ENCODE data around the gene ATP8A1. TPM values are rescaled to one million over a fixed set of nuclear protein-coding genes. Genes with fewer than 3 reads are reported as not detected.

Gene ATP8A1
- total and polyA plus RNA-seq, 2 of the 8 experiments (the other 6 are each of a cell fraction or from before 2014, with no cell fraction given) = 3.7 to 14.9 TPM

DNA sequence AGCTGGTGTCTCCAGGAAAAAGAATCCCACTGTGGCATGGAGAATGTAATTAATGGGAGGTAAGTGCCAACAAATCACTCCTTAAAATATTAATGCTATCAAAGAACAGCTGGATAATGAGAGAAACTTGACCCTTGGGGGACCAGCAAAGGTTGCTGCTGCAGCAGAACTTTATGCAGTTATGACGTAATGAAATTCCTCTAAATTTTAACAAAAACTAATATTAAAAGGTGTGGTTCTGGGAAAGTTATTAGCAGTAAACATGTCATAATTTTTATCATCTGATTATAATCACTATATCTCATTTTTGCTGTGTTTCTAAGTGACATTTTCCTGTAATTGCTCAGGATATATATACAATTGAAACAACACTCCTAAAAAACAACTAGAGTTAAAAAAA, 261.3 kb downstream of the ATP8A1 start:
- Histone ChIP-seq H3K4ac (replicated peaks; ENCODE audit: insufficient read length, low read depth, low read length) (no peak overlapping the region), H3K4me1 (replicated peaks in 1 of 4; ENCODE audit: control insufficient read depth in 3 of 4, insufficient read depth in 4 of 4, low read length in 3 of 4) (peaks cover 4 to 27% (median 11%) of the 10 kb centered on the region in 4 experiments; a peak in 6 of 7 replicates), H3K27me3 (replicated peaks in 1 of 4; ENCODE audit: control insufficient read depth in 3 of 4, extremely low read depth in 1 of 4, insufficient read depth in 3 of 4, low read length in 3 of 4) (peaks cover 19 to 55% (median 50%) of the 10 kb centered on the region in 4 experiments), H3K79me1 (ENCODE audit: low read depth, low read length) (no peaks in the 10 kb centered on the region), H2BK20ac (ENCODE audit: low read length) (no peak overlapping the region), H3K4me2 (ENCODE audit: insufficient read depth in 1 of 2, low read depth in 2 of 2, low read length in 2 of 2) (no peak overlapping the region; a peak in 1 of 4 replicates), H2BK5ac (ENCODE audit: low read depth, low read length) (no peak overlapping the region), H3K79me2 (ENCODE audit: control insufficient read depth in 1 of 2, insufficient read depth in 2 of 2, low read length in 2 of 2) (no peaks in the 10 kb centered on the region), H3K14ac (ENCODE audit: insufficient read length) (no peak overlapping the region), H3K9me3 (ENCODE audit: insufficient read depth in 2 of 2, low read depth in 1 of 2, low read length in 1 of 2) (no peaks in the 10 kb centered on the region), H2AFZ (ENCODE audit: low read length) (no peak overlapping the region), H2BK12ac (ENCODE audit: low read depth, low read length) (no peak overlapping the region), H2AK5ac (ENCODE audit: low read depth, low read length) (no peak overlapping the region), H3K23me2 (ENCODE audit: low read depth, low read length) (peaks cover 33% of the 10 kb centered on the region), H4K5ac (ENCODE audit: insufficient read length, low read depth, low read length) (no peak overlapping the region), H4K20me1 (replicated peaks in 1 of 2; ENCODE audit: control insufficient read depth in 1 of 2, insufficient read depth in 2 of 2, low read length in 2 of 2) (no peaks in the 10 kb centered on the region), H3K18ac (ENCODE audit: extremely low read depth, low read length) (no peak overlapping the region), H3K23ac (ENCODE audit: insufficient read length) (no peak overlapping the region), H3K4me3 (ENCODE audit: extremely low read depth in 1 of 4, insufficient read depth in 2 of 4, low read depth in 3 of 4, low read length in 4 of 4) (peak overlapping the region in 1 of 4 experiments; percentile 66; a peak in 1 of 8 replicates), H3K56ac (replicated peaks; ENCODE audit: insufficient read length, low read depth, low read length) (no peak overlapping the region), H3K27ac (ENCODE audit: low read depth, low read length) (no peak overlapping the region), H4K8ac (ENCODE audit: extremely low read depth, insufficient read depth, low read length) (no peak overlapping the region), H3K36me3 (ENCODE audit: control insufficient read depth in 2 of 4, insufficient read depth in 4 of 4, low read length in 3 of 4) (no peaks in the 10 kb centered on the region), H2BK15ac (ENCODE audit: low read length) (no peak overlapping the region), H3K9ac (replicated peaks in 1 of 4; ENCODE audit: extremely low read depth in 1 of 4, low read depth in 3 of 4, low read length in 3 of 4) (no peak overlapping the region), H2BK120ac (replicated peaks; ENCODE audit: low read depth, low read length) (no peak overlapping the region), H4K91ac (replicated peaks; ENCODE audit: insufficient read length, low read length) (no peak overlapping the region)
- ChIA-PET CTCF (ENCODE audit: partially characterized antibody) (interaction anchor here (0.6 to 12.0 kb wide), 7 partner anchors 8 to 122 kb away, joined by 3 to 135 read pairs (median 5); no protein-coding TSS in a partner anchor), POLR2A (ENCODE audit: partially characterized antibody) (interaction anchor here (0.6 kb wide), 2 partner anchors 11 to 13 kb away, joined by 3 read pairs; no protein-coding TSS in a partner anchor)
- DNase-seq (ENCODE audit: low read depth in 1 of 2, low spot score in 2 of 2) (no peak), FAIRE-seq (no peak)
- WGBS, 2 experiments (ENCODE audit: extremely low coverage in 1 of 2, insufficient coverage in 1 of 2, insufficient read length in 1 of 2, insufficient replicate concordance in 2 of 2, low coverage in 1 of 2, low lambda C conversion rate in 2 of 2, missing lambda C conversion rate in 1 of 2) = 79% methylated on average over 1 of the region's 1 CpG; no CpG with 5 or more reads in 1 of the 2 experiments
- TF ChIP-seq MAFK (IDR thresholded peaks at IDR 0.05; ENCODE audit: low read depth, low read length) = no peak
- no peak for TF ChIP-seq SP2 (IDR thresholded peaks at IDR 0.05; ENCODE audit: low read length)
- no peak for TF ChIP-seq POLR2AphosphoS5 (IDR thresholded peaks at IDR 0.05; ENCODE audit: low read depth, low read length)
- TF ChIP-seq CTBP2 (IDR thresholded peaks at IDR 0.05; ENCODE audit: borderline replicate concordance, insufficient read depth, insufficient read length, low read length) = no peak
- TF ChIP-seq, protein P1, sequence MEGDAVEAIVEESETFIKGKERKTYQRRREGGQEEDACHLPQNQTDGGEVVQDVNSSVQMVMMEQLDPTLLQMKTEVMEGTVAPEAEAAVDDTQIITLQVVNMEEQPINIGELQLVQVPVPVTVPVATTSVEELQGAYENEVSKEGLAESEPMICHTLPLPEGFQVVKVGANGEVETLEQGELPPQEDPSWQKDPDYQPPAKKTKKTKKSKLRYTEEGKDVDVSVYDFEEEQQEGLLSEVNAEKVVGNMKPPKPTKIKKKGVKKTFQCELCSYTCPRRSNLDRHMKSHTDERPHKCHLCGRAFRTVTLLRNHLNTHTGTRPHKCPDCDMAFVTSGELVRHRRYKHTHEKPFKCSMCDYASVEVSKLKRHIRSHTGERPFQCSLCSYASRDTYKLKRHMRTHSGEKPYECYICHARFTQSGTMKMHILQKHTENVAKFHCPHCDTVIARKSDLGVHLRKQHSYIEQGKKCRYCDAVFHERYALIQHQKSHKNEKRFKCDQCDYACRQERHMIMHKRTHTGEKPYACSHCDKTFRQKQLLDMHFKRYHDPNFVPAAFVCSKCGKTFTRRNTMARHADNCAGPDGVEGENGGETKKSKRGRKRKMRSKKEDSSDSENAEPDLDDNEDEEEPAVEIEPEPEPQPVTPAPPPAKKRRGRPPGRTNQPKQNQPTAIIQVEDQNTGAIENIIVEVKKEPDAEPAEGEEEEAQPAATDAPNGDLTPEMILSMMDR (IDR thresholded peaks at IDR 0.05; ENCODE audit: control extremely low read depth in 1 of 3, insufficient read depth in 1 of 3, low read depth in 1 of 3, low read length in 3 of 3) = no peak
- TF ChIP-seq ZNF274 (IDR thresholded peaks at IDR 0.05; ENCODE audit: borderline replicate concordance, extremely low read depth, low read length) = no peak
- TF ChIP-seq KDM1A (IDR thresholded peaks at IDR 0.05; ENCODE audit: borderline replicate concordance, low read length) = no peak
- no peak for TF ChIP-seq NANOG (IDR thresholded peaks at IDR 0.05; ENCODE audit: insufficient read depth, low read depth, low read length, poor library complexity, severe bottlenecking)
- TF ChIP-seq BRCA1 (IDR thresholded peaks at IDR 0.05; ENCODE audit: low read depth, low read length) = no peak
- no peak for TF ChIP-seq TEAD4 (IDR thresholded peaks at IDR 0.05; ENCODE audit: low read depth, low read length)
- no peak for TF ChIP-seq CREB1 (IDR thresholded peaks at IDR 0.05)
